Keratinocyte (primary cell): ENCODE data around the gene REL. TPM values are rescaled to one million over a fixed set of nuclear protein-coding genes. Genes with fewer than 3 reads are reported as not detected.
A peak's percentile ranks its signal among the peaks of the same experiment; 100 is the strongest.

Experiments used
- DNase-seq: peaks from one replicate; pipeline ENCODE4 v3.0.0-alpha.2; 2011; ENCODE audit warnings: low read depth, missing footprints, low spot score
- FAIRE-seq: peaks from 2 replicates; lab custom pipeline; 2011; peaks lifted over from hg19 to GRCh38; lab: Jason Lieb, UNC
- H2AFZ ChIP-seq: 2 replicates; pipeline ENCODE4 v1.6.0; 2012; ENCODE audit warnings: low read length, control low read depth, inconsistent platforms; ENCODE audit not compliant: control insufficient read depth
- H3K27ac ChIP-seq: 2 replicates; pipeline ENCODE4 v1.5.1; 2011; ENCODE audit warnings: low read length; ENCODE audit not compliant: control insufficient read depth, insufficient read depth
- H3K27me3 ChIP-seq: 3 replicates; pipeline ENCODE4 v1.6.0; 2011; ENCODE audit warnings: low read length; ENCODE audit not compliant: control insufficient read depth, insufficient read depth; ENCODE audit errors: extremely low read depth
- H3K36me3 ChIP-seq, 2 experiments: 2 replicates in 1 of 2; 3 replicates in 1 of 2; pipeline ENCODE4 v1.5.1; 2011; ENCODE audit warnings: low read length in 2 of 2, mild to moderate bottlenecking in 1 of 2; ENCODE audit not compliant: control insufficient read depth in 2 of 2, insufficient read depth in 2 of 2; ENCODE audit errors: extremely low read depth in 1 of 2
- H3K4me1 ChIP-seq: 3 replicates; pipeline ENCODE4 v1.5.1; 2011; ENCODE audit warnings: low read length; ENCODE audit not compliant: control insufficient read depth, insufficient read depth; ENCODE audit errors: extremely low read depth
- H3K4me2 ChIP-seq: 3 replicates; pipeline ENCODE4 v1.6.0; 2011; ENCODE audit warnings: low read depth, low read length; ENCODE audit not compliant: control insufficient read depth, insufficient read depth; ENCODE audit errors: extremely low read depth
- H3K4me3 ChIP-seq, 3 experiments: fragments of 200-600 bp in 1 of 3; sonication (generic) in 1 of 3; 2 replicates in 2 of 3; 3 replicates in 1 of 3; pipeline ENCODE4 v1.5.1; 2011 to 2016; ENCODE audit warnings: low read length in 3 of 3, mild to moderate bottlenecking in 3 of 3, control low read depth in 2 of 3, inconsistent platforms in 1 of 3, low read depth in 1 of 3, mixed read lengths in 1 of 3, mixed run types in 1 of 3, moderate library complexity in 1 of 3; ENCODE audit not compliant: control insufficient read depth in 2 of 3, insufficient read depth in 2 of 3; ENCODE audit errors: extremely low read depth in 1 of 3
- H3K79me2 ChIP-seq: 2 replicates; pipeline ENCODE4 v1.6.0; 2012; ENCODE audit warnings: low read length; ENCODE audit not compliant: control insufficient read depth, insufficient read depth
- H3K9ac ChIP-seq: 3 replicates; pipeline ENCODE4 v1.6.0; 2011; ENCODE audit warnings: low read length; ENCODE audit not compliant: control insufficient read depth, insufficient read depth; ENCODE audit errors: extremely low read depth
- H3K9me1 ChIP-seq: 3 replicates; pipeline ENCODE4 v1.6.0; 2011; ENCODE audit warnings: low read length; ENCODE audit not compliant: control insufficient read depth, insufficient read depth; ENCODE audit errors: extremely low read depth
- H3K9me3 ChIP-seq: 2 replicates; pipeline ENCODE4 v1.5.1; 2012; ENCODE audit warnings: low read depth, low read length; ENCODE audit not compliant: control insufficient read depth
- H4K20me1 ChIP-seq: 3 replicates; pipeline ENCODE4 v1.6.0; 2011; ENCODE audit warnings: low read length; ENCODE audit not compliant: control insufficient read depth, insufficient read depth; ENCODE audit errors: extremely low read depth
- EZH2 ChIP-seq: IDR thresholded peaks from one replicate; pipeline ENCODE4 v1.6.1; 2012; ENCODE audit warnings: inconsistent platforms, mild to moderate bottlenecking, low read length, moderate library complexity
- dilution Hi-C: fragments of 300-500 bp; cut with MboI; formaldehyde crosslinking; loops from one replicate; pipeline ENCODE4 v1.7.0; 2020; ENCODE audit warnings: low sequenced_read_pairs; ENCODE audit not compliant: extremely low pct_ligation_motif_present
- polyA plus RNA-seq, 5 experiments: library from polyadenylated mRNA; depleted of rRNA in 3 of 5; stranded (reverse) in 3 of 5; stranded (forward) in 1 of 5; unstranded in 1 of 5; fragments of >200 nt; gene quantifications; 1 replicate in 1 of 5; 2 replicates in 3 of 5; 3 replicates in 1 of 5; pipeline versions ENCODE4 v1.2.1 to v1.2.3, GENCODE V29; 2011 to 2012; ENCODE audit warnings: missing spikeins in 2 of 5, low read depth in 1 of 5, low replicate concordance in 1 of 5
- TF ChIP-seq, protein P1 (sequence below), 3 experiments: IDR thresholded peaks in 1 of 3; conservative IDR thresholded peaks in 1 of 3; optimal IDR thresholded peaks in 1 of 3; 2 replicates in 2 of 3; 3 replicates in 1 of 3; pipeline versions ENCODE3 to v1.5.1; 2011; ENCODE audit warnings: low read length in 3 of 3, mild to moderate bottlenecking in 3 of 3, moderate library complexity in 2 of 3, control low read depth in 1 of 3, inconsistent platforms in 1 of 3; ENCODE audit not compliant: insufficient read depth in 2 of 3; ENCODE audit errors: extremely low read depth in 1 of 3

REL gene
- polyA plus RNA-seq, 1 donor (not counting 4 experiments of a cell fraction or from before 2014, with no cell fraction given) = 9.0 TPM

DNA sequence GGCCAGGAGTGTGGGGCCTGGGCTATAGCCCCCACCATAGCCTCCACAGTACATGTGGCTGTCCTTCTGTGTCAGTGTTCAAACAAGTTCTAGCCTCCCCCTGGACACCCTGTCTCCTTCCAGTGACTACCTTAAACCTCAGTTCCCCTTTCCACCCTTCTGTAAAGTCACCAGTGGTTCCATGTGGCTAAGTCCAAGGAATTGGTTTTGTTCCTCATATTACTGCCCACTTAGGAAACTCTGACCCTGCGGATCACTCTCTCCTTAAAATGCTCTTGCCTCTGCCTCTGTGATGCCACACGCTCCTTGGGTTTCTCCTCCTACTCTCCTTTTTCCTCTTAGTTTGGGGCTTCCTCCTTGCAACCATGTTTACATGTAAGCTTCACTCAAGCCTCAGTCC, 27.8 kb upstream of the REL start:
- DNase-seq (no peak), FAIRE-seq (no peak)
- Histone ChIP-seq H3K4me3 (no peak overlapping the region), H3K27me3 (no peaks in the 10 kb centered on the region), H3K4me1 (peaks cover 5% of the 10 kb centered on the region), H3K9me1 (no peaks in the 10 kb centered on the region), H2AFZ (no peak overlapping the region), H3K9ac (no peak overlapping the region), H3K36me3 (no peaks in the 10 kb centered on the region), H4K20me1 (no peaks in the 10 kb centered on the region), H3K9me3 (no peaks in the 10 kb centered on the region), H3K4me2 (no peak overlapping the region), H3K27ac (no peak overlapping the region), H3K79me2 (no peaks in the 10 kb centered on the region)
- TF ChIP-seq EZH2 = no peak
- TF ChIP-seq, protein P1, sequence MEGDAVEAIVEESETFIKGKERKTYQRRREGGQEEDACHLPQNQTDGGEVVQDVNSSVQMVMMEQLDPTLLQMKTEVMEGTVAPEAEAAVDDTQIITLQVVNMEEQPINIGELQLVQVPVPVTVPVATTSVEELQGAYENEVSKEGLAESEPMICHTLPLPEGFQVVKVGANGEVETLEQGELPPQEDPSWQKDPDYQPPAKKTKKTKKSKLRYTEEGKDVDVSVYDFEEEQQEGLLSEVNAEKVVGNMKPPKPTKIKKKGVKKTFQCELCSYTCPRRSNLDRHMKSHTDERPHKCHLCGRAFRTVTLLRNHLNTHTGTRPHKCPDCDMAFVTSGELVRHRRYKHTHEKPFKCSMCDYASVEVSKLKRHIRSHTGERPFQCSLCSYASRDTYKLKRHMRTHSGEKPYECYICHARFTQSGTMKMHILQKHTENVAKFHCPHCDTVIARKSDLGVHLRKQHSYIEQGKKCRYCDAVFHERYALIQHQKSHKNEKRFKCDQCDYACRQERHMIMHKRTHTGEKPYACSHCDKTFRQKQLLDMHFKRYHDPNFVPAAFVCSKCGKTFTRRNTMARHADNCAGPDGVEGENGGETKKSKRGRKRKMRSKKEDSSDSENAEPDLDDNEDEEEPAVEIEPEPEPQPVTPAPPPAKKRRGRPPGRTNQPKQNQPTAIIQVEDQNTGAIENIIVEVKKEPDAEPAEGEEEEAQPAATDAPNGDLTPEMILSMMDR (optimal IDR thresholded peaks at IDR 0.05 in 1 of 3, IDR thresholded peaks at IDR 0.05 in 1 of 3, conservative IDR thresholded peaks at IDR 0.05 in 1 of 3; ENCODE audit: extremely low read depth in 1 of 3, insufficient read depth in 2 of 3, low read length in 3 of 3) = no peak
- dilution Hi-C loops = no loop called here

DNA sequence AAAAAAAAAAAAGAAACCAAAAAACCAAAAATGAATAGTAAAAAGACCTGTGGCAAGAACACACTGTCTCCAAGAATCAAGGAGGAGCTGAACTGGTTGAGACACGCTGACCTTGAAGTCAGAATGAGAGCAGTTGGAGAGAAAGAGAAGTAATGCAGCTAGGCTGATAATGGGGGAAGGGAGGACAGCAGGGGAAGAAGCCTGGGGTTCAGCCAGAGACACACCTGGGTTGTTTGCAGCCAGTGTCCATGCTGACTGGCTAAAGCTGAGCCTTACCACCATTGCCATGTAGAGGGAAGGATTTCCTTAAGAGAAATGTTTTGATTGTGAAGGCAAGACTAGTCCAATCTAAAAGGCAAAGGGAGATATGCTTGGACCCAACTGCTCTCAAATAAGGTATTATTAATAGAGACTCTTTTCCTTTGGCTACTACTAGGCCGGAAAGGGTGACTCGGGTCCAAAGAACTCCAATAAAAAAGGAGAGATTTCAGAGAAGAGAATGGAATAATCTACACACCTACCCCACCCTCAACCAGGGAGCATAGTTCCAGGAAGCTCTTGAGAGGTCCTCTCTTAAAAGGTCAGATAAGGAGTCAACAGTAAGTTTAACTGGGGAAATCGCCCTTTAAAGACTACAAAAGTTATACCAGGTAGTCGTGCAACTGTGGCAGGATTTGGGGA, 25.2 kb upstream of the REL start:
- TF ChIP-seq, protein P1 (optimal IDR thresholded peaks at IDR 0.05 in 1 of 3, IDR thresholded peaks at IDR 0.05 in 1 of 3, conservative IDR thresholded peaks at IDR 0.05 in 1 of 3; ENCODE audit: extremely low read depth in 1 of 3, insufficient read depth in 2 of 3, low read length in 3 of 3) = no peak
- no peak for TF ChIP-seq EZH2
- Histone ChIP-seq H3K9ac (no peak overlapping the region), H3K9me1 (no peaks in the 10 kb centered on the region), H3K4me3 (no peak overlapping the region), H3K36me3 (no peaks in the 10 kb centered on the region), H3K4me2 (peak overlapping the region; percentile 56), H3K27ac (no peak overlapping the region), H3K9me3 (no peaks in the 10 kb centered on the region), H3K27me3 (no peaks in the 10 kb centered on the region), H4K20me1 (no peaks in the 10 kb centered on the region), H3K4me1 (peaks cover 5% of the 10 kb centered on the region), H3K79me2 (no peaks in the 10 kb centered on the region), H2AFZ (peak overlapping the region; percentile 66)
- dilution Hi-C loops = no loop called here
- no peak for DNase-seq
- FAIRE-seq = no peak
